ENCODE data around the gene MKRN2OS.
"Not testable (repeated sequence)": the region's sequence is repeated elsewhere in the genome, so short reads cannot be mapped to it uniquely, and the experiment has no call there.

The MKRN2OS gene

GRCh38 chr3:12560505-12561190 lies 15.3 kb upstream of the MKRN2OS start:
- DNase-seq, result no peak

GRCh38 chr3:12559520-12559919 lies 14.2 kb upstream of the MKRN2OS start:
- no peak for DNase-seq

DNA sequence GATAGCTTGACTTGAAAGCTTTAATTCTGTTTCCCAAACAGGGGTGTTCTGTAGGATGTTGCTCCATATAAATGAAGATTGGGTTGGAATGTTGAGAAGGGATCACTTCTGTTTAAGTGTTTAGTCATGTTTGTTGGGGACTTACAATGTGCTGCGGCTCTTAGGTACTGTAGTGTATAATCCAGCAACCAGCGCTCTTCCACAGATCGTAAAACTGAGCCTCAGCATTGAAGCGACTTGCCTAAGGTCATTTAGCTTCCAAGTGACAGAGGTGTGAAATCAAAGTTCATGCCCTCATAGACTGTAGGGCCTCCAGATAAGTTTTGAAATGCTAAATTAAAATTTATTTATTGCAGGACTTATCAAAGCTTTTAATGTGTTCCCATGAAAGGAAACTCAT lies 13.4 kb upstream of the MKRN2OS start:
- DNase-seq, result no peak

DNA sequence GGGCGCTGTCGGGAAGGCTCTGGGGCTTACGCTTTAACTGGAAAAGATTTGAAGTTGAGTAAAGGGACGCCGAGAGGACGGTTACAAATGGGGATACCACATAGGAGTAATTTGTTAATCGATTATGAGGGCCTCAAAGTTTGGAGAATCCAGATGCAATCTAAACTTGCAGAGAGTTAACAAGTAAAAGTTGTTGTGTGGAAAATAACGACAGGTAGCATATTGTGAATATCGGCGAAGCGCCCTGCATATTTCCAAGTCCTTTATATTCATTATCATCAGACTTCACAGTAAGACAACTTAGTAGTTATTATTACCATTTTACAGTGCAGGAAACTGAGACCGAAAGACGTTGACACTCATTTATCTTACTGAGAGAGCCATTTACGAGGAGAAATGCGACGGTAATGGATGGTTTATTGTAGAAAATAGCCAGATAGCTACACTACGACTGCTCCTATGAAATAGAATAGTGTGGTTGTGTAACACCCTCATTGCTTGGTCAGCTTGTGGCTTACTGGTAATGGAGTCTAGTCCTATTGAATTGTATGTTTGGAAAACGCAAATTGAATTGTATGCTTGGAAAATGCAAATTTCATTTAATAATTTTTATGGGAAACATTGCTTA lies 12.3 kb upstream of the MKRN2OS start:
- no peak for DNase-seq

GRCh38 chr3:12556690-12557472 lies 11.6 kb upstream of the MKRN2OS start, which contains the start of gene MKRN2:
MKRN2 (plus strand) TSS chr3:12557087; CDS start chr3:12557151, 64 bp downstream.
- DNase-seq, result peak; percentile 93

- no peak for DNase-seq
Observed at GRCh38 chr3:12556314-12556689, 11.0 kb upstream of the MKRN2OS start.

DNA sequence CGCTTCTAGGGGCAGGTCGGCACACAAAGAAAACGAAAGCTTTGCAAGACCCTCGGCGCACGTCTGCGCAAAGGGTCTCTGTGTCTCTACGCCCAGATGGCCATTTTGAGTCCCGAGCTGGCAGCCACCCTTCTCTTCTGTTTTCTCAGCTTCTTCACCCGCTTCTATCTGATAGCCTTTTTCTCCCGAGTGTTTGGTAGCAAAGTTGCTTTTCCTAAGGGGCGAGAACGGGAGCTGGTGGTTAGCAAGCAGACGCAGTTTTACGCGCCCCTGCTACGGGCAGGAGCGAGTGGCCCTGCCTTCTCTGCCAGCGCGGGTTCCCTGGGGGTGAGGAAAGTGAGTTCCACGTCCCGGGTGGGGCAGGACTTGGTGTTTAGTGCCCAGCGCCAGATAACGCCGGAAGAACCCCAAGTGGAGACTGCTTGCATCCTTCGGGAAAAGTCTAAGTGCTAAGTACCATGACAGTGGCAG lies 8.7 kb upstream of the MKRN2OS start:
- DNase-seq, result no peak

DNA sequence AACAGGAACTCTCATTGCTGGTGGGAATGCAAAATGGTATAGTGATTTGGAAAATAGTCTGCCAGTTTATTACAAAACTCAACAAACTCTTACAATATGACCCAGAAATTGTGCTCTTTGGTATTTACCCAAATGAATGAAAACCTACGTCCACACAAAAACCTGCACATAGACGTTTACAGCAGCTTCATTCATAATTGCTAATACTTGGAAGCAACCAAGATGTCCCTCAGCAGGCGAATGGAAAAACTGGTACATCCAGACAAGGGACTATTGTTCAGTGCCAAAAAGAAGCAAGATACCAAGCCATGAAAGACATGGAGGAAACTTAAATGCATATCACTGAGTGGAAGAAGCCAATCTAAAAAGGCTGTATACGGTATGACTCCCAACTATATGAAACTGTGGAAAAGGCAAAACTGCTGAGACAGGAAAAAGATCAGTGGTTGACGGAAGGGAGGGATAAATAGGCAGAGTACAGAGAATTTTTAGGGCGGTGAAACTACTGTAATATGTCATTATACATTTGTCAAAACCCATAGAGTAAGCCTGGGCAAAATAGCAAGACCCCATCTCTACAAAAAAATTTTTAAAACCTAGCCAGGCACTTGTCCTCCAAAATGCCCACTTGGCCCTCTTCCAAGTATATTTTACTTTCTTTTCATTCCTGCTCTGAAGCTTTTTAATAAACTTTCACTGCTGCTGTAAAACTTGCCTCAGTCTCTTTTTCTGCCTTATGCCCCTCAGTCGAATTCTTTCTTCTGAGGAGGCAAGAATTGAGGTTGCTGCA lies 4.9 kb upstream of the MKRN2OS start:
- no peak for DNase-seq

GRCh38 chr3:12544652-12545472 lies 437 bp downstream of the MKRN2OS start:
- no peak for DNase-seq

DNA sequence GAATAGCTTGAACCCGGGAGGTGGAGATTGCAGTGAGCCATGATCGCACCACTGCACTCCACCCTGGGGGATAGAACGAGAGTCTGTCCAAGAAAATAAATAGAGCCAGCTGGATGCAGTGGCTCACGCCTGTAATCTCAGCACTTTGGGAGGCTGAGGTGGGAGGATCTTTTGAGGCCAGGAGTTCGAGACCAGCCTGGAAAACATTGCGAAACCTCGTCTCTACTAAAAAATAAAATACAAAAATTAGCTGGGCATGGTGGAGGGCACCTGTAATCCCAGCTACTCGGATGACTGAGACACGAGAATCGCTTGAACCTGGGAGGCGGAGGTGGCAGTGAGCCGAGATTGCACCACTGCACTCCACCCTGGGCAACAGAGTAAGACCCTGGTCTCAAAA lies 1.8 kb downstream of the MKRN2OS start:
- DNase-seq, result not testable (repeated sequence)

DNA sequence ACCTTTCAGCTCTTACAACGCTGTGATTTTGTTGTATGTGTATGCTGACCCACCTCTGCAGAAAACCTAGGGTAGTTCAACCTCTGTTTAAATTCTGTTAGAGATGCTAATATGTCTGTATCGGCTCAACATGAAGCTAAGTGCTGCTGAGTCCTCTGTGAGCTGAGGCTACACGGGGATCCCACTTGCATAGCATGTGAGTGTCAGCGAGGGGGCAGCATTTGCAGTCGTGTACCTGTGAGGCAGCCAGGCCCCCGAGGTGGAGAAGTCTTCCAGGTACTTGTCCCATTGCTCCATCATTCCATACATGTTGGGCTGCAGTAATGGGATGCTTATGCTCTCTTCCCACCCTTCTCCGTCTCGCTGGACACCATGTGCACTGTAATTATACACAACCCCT lies 3.7 kb downstream of the MKRN2OS start:
- peak; percentile 74 for DNase-seq

DNA sequence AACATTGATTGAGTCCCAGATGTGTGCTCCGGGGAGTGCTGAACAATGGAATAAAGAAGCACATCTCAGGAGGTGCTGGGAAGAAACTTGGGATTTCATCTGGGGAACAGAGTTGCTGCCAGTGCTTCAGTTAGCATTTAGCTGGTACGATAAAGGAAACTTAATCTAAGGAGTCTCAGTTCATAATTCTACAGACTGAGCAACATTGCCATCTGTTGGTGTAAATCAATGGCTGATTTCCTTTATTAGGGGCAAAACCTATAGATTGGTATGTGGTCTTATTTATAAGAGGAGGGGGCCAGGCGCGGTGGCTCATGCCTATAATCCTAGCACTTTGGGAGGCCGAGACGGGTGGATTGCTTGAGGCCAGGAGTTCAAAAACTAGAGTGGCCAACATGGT lies 8.9 kb downstream of the MKRN2OS start:
- no peak for DNase-seq

GRCh38 chr3:12532182-12532581 lies 13.1 kb downstream of the MKRN2OS start:
- DNase-seq, result no peak

- no peak for DNase-seq
Observed at GRCh38 chr3:12527757-12528143, 17.5 kb downstream of the MKRN2OS start.

DNA sequence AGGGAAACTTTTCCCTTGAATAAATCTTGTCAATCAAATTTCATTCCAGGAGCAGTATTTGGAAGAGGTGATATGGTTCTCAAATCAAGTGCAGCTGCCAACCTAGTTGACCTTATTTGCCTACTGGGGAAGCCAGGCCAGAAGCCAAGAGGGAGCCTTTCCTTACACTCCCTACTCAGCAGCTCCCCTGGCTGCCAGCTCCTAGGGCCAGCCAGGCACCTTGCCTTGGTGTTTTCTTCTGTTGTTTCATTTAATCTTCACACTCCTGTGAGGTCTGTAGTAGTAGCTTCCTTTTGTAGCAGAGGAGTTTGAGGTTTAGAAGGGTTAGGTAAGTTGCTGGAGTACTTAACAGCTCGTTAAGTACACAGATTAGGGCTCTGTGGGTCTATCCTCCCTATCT lies 22.6 kb downstream of the MKRN2OS start:
- DNase-seq, result no peak

DNA sequence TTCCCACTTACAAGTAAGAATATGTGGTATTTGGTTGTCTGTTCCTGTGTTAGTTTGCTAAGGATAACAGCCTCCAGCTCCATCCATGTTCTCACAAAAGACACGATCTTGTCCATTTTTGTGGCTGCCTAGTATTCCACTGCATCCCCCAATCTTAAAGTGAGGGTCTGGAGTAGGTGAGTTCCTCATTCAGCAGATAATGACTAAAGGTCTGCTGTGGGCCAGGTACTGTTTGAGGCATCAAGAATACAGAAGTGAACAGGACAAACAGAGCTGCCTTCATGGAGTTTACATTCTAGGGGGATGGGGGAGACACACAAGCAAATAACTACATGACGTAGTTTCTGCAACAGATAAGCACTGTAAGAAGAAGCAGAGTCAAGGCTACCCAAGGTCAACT lies 24.3 kb downstream of the MKRN2OS start:
- no peak for DNase-seq

- no peak for DNase-seq
Observed at GRCh38 chr3:12518261-12519028, 26.9 kb downstream of the MKRN2OS start.

- no peak for DNase-seq
Observed at GRCh38 chr3:12516873-12517272, 28.4 kb downstream of the MKRN2OS start.

GRCh38 chr3:12515631-12516030 lies 29.7 kb downstream of the MKRN2OS start:
- DNase-seq, result no peak

GRCh38 chr3:12513694-12514446 lies 31.4 kb downstream of the MKRN2OS start:
- no peak for DNase-seq
